Left kidney (tissue), 2 donors: ENCODE results near the gene DLX6. TPM values are rescaled to one million over a fixed set of nuclear protein-coding genes. Genes with fewer than 3 reads are reported as not detected.

Experiments used
- DNase-seq: peaks from one replicate; pipeline ENCODE4 v3.0.0-alpha.2; 2013
- polyA plus RNA-seq: library from polyadenylated mRNA; unstranded; fragments of 120-200 nt; gene quantifications from one replicate; pipeline ENCODE4 v1.2.1, GENCODE V29; 2013; ENCODE audit not compliant: insufficient read length

The DLX6 gene
- polyA plus RNA-seq, 1 donor: not detected

- DNase-seq: no peak
Observed at GRCh38 chr7:96995406-96996110, 9.8 kb upstream of the DLX6 start.

GRCh38 chr7:96996111-96996957, 9.0 kb upstream of the DLX6 start:
- DNase-seq: no peak

GRCh38 chr7:96996958-96997511, 8.3 kb upstream of the DLX6 start:
- no peak for DNase-seq

DNA sequence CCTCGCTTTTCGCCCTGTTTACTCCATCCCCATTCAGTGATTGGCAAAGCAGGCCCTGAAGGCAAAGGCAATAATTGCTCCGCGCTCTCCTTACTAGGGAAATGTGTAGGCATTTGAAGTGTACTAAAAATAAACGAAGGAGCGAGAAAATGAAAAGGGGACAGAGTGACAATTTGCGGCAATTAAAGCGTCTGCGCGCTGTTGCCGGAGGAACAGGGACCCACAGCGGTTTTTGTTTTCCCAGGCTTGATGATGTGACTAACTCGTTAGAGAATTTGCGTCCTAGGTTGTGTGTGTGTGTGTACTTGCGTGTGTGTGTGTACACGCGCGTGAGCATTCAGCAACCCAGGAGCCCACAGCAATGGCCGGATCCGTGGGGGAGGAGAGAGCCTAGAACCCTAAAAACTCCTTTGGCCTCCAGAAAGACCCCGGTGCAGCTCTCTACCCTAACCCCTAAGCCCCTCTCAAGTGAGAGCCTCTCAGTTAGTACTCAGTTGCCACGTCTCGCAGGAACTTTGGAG, 7.8 kb upstream of the DLX6 start:
- no peak for DNase-seq

DNA sequence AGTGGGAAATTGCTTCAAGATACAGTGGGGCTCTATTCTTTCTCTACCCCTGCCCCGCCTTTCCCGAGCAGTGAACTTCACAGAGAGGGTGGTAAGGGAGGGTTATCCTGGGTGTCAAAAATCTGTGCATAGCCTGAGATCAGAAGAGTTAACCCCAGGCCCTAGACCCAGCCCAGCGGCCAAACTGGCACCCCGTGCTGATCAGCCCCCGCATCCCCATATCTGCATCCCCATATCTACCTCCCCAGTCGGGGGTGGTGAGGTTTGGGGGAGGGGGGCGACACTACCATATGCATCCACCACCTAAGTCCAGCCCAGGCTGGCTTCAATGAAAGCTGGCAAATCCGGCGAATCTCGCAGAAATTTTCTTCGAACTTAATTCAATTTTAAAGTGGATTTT, 7.0 kb upstream of the DLX6 start:
- no peak for DNase-seq

GRCh38 chr7:96998744-96999143, 6.6 kb upstream of the DLX6 start:
- no peak for DNase-seq

- no peak for DNase-seq
Observed at GRCh38 chr7:97001221-97001620, 4.1 kb upstream of the DLX6 start.

- DNase-seq: no peak
Observed at GRCh38 chr7:97001656-97002554, 3.4 kb upstream of the DLX6 start.

DNA sequence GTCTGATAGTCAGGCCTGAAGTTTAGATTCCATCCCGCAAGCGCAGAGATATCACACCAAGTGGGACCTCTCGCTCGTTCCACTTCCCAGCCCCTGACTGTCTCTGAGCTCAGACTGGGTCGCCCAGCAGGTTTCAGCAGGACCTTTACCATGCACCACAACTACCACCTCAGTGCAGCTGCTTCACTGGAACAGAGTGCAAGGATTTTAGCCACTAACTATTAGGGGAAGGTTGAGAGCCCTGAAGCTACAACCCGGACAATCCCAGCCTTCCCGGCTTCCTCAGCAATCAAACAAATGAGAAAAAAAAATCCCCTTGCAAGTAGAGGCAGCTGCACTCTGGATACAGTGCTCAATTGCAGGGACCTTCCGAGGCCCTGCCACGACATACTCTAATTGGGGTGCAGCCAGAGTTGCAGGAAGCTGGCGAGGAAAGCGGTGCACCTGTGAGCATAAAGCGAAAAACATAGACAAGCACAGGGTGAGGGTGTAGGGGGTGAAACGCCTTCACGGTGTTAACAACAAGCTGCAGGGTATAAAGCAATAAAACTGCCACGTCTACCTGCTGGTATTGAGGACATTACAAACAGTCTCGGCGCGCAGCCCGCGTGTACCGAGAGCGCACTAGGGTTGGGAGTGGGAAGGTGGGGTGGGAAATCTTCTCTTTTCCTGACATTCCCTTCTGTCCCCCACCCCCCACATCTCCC, 2.6 kb upstream of the DLX6 start:
- no peak for DNase-seq

DNA sequence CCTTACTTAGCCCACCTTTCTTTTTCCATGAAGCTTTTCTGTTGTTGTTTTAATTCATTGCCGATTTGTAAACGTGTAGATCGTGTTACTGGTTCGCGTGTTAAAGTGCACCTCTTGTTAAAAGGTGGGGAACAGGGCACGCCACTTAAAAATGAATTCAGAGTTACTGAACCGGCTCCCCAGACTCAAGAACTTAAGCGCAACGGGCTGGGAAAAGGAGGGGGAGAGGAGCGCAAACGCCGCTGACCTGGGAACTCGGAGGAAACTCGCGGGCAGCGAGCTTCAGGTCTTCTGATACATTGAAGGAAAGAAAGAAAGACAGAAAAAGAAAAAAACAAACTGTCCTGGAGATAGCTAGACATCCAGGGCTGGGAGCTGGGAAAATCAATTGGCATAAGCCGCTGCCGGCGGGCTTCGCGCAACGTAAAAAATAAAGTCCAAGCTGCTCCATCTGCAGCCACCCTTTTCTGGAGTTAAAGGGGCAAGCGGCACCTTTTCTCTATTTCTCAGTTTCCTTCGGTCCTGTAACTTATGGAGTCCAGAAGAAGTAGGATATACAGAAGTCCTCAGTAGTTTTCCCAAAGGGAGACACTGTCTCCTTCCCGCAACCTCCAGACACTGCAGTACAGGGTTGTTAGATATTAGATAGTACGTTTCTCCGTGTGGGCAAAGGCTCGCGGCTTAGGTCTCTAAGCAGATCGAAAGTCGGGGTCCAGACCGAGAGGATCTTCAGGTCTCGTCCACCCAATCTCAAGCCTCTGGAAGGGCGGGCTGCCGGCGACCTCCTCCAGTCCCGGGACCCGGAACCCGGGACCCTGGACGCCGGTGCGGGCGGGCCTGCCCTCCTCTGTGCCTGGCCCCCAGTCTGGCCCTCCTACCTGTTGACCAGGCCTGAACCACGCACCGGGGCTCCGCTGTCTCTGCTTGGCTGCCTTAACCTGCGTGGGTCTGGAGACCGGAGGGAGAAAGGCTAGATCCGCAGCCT, 1.8 kb upstream of the DLX6 start:
- DNase-seq: no peak

- DNase-seq: no peak
Observed at GRCh38 chr7:97004247-97005182, 838 bp upstream of the DLX6 start.

DNA sequence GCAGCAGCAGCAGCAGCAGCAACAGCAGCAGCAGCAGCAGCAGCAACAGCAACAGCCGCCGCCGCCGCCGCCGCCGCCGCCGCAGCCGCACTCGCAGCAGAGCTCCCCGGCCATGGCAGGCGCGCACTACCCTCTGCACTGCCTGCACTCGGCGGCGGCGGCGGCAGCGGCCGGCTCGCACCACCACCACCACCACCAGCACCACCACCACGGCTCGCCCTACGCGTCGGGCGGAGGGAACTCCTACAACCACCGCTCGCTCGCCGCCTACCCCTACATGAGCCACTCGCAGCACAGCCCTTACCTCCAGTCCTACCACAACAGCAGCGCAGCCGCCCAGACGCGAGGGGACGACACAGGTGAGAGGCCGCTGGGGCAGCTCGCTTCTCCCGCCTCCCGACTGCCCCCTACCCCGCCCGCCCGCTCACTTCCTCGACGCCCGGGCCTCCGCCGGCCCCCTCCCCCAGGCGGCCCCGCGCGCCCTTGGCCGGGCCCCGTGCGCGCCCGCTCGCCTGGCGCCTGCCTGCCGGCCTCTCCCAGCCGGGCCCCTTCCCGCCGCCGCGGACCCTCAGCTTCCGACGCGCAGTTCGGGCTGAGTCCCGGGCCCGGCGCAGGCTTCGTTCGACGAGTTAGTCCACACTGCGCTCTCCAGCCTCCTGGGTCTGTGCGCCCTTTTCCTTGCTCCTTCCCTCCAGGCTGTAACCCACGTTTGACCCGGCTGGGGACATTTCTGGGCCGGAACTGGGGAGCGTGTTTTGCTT, 882 bp downstream of the DLX6 start:
- no peak for DNase-seq

DNA sequence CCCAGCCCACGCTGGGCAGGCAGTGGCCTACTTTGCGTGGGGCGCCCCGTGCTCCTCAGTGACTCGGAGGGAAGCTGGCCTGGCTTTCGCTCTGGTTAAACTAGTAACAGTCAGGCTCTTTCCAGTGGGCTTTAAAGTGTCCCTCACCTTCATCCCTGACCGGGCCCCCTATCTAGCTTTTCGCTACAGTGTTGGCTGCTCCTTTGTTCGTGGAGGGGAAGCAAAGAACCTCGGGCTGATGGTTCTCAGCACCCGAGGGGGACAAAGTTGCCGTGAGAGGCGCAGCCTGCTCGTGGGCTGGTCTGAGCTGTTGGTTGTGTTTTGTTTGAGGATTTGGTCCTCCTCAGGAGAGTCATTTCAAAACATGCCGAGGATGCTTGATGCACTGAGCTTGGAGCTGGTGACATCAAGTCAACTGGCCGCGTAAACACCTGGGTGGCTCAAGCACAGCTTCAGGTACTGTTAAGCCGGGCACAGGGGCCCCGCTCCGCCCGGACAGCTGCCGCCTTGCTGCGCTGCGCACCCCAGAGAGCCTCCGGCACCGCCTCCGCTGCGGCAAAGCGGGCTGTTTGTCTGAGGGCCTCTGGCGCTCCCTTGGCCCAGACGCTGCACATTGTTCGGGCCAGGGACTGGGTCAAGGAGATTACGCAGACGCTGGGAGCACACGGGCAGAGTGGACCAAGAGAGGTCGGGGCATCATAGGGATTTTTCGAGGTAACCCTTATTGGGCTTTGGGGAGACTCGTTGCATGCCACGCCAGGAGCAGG, 1.6 kb downstream of the DLX6 start:
- DNase-seq: no peak

GRCh38 chr7:97007583-97007861, 2.2 kb downstream of the DLX6 start:
- no peak for DNase-seq

- DNase-seq: no peak
Observed at GRCh38 chr7:97008275-97008917, 3.0 kb downstream of the DLX6 start.

- no peak for DNase-seq
Observed at GRCh38 chr7:97009753-97010732, 4.7 kb downstream of the DLX6 start.
